Stimulated activated CD8-positive, alpha-beta memory T cell treated with anti-CD3 and anti-CD28 coated beads, Interleukin-4, amount 100 ng/mL, for 48 hours (primary cell): ENCODE data around the gene DCT.
A peak's percentile ranks its signal among the peaks of the same experiment; 100 is the strongest.

ENCODE experiments used
- DNase-seq: peaks from one replicate; pipeline ENCODE4 v3.0.0-alpha.2; 2020

DCT gene

DNA sequence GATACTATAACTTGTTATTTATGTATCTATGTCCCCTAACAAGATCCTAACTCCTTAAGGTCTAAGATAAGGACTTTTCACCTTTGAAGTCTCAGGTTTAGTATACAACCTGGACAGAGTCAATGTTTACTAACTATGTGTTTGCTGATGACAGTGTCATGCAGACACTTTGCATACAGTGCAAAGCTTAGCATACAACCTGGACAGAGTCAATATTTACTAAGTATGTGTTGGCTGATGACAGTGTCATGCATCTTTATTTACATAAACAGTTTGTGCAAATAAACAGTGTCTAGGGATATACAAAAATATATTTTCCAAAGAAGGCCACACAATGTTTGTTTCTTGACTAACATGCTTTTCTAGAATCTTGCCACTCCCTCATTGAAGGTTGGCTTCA is 34.7 kb downstream of the DCT start:
- no peak for DNase-seq

DNA sequence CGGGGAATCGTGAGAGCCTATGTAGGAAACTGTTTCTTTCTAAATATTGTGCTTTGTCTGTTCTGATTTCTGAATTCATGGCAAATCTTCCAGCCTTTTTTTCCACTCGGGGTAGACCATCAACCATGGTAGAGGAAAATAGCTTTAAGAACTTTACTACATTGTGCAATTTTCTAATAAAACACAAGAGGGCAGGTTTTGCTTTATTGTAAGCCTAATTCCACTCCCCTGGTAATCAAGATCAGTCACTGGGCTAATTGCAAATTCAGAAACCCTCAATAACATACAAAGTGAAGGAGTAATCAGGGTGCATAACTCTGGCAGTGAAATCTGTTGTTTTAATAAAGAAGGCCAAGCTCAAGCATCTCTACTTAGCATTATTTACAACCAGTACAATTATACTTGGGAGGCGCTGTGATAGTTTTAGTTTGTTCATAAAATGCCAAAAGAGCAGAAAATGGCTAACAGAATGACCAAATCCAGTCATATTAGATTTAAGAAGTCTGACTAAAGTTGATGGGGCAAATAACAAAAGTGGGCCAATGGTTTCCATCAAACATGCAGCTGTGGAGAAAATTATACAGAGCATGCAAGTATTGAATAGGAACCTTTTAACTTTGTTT is 43.8 kb downstream of the DCT start:
- no peak for DNase-seq

DNA sequence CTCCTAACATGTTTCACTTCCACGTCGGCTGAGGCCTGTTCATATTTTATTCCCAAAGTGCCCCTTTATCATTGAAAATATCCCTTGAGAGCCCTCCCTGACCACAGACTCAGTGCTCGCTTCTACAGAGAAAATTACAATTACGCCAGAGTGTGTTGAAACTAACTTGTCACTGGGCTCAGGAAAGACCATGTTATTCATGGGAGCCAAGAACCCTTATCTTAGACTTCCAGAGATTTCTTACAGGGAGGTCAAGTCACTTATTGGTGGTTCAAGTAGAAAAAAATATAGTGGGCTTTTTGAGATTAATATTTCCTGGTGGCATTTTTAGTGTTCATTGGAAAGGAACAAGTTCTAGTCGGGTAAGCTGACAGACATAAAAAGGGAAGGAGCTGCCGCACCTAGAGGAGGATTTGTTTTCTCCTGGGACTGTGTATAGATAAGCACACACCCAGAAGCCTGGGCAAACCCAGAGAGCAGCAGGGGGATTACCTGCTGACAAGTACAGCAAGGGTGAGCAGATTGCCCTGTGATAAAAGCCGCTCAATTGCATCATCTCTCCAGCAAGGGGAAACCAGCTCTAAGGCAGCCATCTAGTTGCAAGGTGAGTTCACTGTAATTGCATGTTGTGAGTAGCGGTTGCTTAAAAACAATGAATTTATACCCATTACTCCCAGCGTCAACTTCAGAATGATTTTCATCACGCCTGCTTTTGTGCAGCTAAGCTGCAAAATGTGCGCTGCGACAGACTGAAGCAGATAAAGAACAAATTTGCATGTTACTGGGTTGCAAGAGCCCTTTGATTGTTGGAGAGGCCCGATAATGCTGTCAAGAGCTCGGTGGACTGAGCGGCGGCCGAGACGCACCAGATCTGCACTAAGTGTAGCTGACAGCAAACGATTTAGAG is 46.2 kb downstream of the DCT start:
- DNase-seq, result peak; percentile 43

DNA sequence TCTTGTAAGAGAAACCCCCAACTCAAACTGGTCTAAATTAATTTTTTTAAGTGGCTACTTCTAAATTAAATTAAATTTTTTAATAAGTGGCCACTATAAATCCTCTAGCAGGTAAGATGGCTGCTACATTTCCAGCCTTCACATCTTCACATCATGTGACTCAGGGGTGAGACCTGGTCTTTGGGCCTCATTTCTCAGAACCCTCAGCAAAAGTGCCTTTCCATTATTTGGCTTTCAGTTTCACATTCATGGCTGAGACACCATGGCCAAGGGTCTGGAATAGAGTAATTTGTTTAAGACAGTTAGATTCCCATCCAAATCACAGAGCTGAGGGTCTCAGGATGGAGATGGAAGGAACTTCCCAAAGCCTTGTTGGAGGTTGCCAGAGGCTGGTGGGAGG is 47.5 kb downstream of the DCT start:
- DNase-seq, result no peak

DNA sequence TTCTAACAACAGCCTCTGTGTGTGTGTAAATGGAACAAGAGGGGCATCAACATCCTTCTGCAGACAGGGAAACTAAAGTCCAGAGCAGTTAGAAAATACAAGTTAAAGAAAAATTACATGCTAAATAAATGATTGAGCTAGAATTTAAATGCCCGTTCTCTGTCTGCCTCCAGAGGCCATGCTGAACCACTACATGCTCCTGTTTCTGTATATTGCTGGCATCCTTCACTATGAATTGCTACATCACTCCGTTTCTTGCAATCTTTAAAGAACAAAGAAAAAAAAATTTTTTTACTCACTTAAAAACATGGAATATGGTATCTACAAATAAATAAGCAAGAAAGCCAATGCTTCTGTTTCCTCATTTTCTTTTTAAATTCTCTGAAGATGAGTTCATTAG is 47.9 kb downstream of the DCT start:
- no peak for DNase-seq

DNA sequence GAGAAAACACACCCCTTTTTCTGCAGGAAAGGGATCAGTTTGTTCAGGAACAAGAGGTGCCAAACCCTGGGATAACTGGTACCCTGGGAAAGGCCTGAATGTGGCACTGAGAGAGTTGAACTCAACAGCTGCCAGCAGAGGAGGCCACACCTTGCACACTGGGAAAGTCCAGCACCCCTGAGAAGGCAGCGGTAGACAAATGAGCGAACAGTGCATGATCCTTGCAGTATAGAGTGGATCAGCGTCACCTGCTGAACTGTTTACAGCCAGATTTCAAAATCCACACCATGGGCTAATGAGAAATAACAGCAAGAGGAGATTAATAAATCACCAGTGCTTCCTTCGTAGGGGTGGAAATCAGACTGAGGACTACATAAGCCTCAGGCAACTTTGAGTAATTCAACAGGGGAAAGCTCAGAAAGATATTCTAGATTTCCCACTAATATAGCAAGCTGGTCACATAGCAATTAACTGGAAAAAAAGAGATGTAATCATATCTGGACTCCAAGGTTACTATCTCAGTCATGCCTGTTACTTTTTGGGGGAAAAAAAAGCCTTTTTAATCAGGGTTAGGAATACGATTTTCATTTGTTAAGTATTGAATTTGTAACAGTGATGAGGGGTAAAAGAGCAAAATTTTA is 52.0 kb downstream of the DCT start:
- no peak for DNase-seq

DNA sequence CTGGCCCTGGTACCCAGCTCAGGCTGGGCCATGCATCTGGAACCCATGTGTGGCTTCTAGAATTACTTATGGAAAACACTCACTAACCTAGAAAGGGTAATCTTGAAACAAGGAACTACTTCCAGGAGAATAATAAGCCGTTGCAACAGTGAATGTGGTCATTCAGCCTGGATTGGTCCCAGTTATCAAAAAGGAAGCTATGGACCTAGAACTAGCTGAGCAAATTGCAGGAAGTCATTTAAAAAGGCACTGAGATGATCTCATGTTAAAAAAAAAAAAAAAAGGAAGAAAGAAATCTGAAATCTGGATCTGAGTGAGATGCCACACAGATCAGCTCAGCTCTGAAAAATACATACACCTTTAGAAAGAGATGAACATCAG is 59.6 kb downstream of the DCT start:
- no peak for DNase-seq

DNA sequence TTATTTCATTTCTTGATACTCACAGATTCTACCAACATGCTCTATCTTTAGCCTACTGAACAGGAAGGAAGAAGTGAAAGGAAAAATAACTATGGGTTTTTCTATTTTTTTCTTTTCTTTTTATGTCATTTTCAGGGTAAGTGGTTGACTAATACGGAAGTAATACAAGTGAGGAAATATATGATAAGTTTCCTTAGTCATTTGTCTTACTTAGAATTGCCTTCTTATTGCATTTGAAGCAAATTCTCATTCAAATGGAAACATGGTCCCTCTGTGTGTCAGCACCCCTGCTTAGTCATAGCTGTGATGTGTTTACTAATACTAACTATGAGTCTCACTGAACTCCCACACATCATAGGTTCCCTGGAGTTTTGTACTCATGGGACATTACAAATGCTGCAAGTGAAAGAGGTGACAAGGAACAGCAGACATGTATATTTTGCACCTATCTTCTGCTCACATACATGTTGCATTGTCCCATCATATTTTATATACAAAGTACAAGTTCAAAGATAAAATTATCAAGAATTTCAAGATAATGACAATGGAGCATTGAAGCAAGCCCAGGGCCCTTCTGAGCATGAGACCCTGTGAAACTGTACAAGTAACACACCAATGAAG is 60.1 kb downstream of the DCT start:
- peak; percentile 34 for DNase-seq

DNA sequence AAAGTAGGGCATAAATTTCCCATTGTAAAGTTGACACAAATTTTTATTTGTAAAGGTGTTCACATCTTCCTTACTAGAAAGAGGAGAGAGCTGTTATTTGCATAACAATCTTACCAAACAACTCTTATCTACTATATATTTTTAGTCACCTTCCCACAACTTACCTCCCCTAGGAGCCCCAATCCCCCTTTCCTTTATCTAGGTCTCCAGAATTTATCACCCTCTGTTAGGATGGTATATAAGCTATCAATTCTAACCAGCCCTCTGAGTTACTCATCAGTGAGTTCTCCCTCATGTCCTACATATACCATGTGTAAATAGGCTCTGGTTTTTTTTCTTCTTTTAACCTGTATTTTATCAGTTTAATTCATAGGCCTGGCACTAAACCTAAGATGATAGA is 62.2 kb downstream of the DCT start:
- DNase-seq, result no peak

DNA sequence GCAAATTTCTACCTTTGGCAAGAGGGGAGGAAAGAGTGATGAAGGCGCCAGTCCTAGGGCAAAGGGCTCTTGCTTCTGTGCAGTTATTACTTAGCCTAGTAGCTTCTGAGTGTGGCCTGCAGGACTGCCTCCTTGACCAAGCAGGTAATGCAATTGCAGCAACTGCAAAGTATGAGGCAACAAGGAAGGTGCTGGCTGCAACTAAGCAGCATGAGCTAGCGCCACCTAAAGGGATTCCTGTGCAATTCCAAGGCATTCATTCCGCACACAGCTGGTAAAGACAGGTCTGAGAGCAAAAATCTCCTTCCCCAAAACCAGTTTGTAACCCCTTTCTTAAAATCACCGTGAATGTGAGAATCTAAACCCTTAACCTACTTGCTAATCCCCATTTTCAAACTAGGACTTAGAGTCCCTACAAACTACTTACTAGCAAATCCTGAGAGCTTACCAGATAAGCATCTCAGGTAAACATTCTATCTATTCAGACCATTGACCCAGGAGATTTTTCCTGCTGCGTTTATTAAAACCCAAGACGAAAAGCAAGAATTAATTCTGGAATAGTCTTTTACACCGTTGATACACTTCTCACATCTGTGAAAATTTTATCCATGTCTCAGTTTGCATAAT is 62.9 kb downstream of the DCT start:
- no peak for DNase-seq

DNA sequence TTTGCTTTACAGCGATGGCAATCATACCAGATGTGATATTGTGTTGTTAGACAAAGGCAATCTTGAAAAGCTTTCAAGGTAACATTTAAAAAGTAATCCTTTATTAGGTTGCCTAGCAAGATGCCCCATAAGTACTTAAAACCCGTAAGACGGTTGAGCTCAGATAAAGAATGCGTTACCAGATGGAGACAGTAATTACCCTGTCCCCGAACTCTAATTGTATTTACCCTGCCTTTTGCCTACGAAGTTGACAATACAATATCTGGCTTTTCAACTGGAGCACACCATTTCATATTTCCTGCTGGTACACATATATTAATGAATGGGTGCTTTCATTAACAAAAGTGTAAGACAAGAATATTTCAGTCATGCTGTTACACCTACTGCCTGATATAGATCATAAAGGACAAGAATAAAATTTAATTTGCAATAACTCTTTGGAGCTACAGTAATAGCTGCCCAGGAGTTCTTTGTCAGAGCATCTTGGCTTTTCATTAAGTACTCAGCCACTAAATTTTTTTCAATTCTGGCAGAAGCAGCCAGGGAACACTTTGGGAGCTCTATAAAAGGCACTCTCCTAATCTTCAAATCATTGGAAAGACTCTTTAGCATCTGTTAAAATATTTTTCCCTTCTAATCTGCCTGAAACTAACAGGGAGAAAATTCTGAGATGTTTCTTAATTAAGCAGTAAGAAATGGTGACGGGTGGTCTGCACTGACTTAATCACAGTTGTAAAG is 63.8 kb downstream of the DCT start:
- no peak for DNase-seq

DNA sequence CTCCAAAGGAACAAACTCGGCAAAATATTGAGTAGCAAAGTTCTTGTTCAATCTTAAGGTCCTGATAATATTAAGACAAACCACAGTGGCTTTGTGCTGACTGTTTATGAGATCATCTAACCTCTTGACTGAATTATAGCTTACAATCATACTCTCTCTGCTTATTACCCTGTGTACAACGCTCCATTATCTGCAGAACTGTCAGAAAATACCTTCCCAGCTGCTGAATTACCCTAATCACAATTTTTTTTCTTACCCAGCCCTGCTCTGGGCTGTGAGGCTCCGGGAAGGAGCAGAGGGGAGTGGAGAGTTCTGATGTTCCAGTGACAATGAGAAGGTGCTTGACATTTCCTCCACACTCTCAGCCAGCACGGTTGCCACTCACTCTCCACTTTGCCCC is 64.8 kb downstream of the DCT start:
- DNase-seq, result no peak

DNA sequence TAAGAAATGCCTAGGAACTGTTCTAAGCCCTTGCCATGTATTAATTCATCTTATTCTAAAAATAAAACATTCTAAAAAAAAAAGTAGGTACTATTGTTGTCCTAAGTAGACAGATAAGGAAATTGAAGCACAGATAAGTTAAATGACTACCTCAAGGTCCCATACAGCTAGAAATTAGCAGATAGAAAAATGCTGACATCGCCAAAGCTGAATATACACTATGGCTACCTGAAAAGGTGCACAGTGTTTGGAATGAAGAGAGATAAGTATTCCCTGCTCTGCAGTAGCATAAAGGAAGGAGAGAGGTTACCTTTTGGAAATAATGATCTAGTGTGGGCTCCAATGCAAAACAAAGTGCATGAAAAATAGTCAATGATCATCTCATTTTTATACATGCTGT is 65.3 kb downstream of the DCT start:
- DNase-seq, result no peak

DNA sequence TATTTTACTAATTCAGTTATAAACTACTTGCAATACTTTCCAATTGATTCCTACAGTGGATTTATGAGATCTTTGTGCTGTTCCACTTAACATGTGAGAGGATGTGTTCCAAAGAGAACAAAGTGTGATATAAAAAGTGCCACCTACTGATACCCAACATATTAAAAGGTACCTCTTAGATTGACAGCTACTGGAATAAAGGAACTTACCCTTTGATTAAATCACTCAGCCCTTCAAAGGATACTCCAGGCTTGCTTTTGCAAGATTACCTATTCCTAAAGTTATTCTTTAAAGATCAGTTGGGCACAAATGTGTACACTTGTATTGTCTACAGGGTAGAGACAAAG is 65.9 kb downstream of the DCT start:
- no peak for DNase-seq

DNA sequence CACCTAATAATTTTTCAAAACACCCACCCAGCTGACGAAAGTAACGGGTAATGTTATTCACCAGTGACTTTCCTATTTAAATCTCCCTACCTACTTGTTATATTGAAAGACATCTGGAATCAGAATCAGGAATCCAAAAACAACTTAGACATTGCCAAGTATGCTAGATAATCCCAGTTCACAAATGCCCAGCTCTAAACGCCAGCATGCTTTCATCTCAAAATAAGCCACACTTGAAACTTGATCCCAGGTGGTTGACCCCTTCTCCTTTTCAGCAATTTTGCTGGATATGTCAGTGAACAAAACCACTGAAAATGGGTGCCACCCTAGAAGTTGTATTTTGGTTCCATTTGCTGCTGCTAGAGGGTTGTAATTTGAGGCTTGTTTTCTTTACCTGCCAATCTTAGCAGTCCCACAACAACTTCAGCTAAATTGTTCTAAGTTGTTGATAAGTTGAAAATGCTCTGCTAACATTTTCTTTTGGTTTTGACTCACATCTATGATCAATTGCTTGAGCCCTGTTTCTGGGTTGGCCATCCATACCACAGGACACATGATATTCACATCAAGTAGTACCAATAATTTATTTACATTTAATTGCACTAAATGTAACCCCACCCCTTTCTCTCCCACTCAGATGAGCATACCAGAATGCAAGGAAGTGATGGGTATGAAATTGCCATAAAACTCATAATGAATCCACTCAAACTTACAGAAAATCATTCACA is 66.4 kb downstream of the DCT start:
- DNase-seq, result no peak

DNA sequence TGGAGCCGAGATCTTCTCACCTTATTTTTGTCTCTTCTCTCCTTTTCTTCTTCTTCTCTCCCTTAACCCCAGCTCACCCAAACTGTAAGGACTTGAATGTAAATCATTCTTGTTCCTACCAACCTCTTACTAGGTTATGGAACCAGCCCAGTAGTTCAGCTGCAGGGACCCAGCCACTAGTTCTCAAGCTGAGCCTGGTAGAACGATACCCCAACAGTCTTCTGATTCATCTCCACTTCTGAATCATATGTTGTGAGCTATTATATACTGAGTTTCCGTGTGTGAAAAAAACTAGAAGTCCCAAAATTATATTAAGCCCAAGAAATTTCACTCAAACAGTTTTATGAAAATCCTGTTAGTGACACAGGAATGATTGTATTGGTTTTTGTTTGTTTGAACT is 67.7 kb downstream of the DCT start:
- no peak for DNase-seq

DNA sequence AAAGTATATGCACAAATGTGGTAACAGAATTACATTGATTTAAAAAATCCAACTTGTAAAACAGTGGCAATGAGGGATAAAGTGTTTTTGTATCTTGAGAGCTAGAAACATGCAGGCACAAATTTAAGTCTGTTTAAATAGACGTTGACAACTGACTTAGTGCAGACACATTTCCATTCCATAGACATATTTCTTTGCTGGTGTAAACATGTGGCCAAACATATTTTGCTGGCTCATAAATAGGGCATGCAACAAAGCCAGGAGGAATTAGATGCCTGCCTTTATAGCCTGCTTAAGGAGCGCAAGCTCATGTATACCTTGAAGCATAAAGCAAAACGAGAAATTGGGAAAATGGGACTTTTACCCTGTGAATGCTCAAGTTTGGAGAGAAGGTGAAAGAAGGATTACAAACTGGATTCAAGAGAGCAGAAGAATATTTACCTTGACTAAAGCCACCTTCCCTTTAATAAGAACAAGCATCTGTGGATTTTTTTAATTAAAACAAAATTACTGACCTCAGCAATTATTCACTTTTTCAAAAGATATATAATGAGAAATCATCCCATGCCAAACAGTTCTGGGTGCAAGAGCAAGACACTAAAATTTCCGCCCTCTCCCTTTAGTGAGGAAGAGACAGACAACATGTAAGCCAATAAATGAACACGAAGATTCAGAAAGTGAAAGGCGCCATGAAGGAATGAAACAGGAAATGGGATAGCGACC is 71.0 kb downstream of the DCT start:
- no peak for DNase-seq

DNA sequence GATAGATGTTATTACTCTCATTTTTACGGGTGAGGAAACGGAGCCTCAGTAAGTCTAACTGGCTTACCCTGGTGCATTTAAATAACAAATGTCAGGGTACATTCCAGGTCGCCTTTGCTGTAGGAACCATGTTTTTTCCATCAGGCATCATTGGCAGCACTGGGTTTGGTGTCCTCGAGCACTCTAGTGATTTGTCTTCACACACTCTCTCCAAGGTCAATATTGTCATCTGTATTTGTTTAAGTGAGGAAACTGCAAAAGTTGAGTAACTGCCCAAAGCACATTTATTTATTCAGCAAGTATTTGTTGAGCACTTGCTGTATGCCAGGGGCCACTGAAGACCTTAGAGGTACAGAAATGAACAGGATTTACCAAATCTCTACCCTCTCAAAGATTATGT is 78.6 kb downstream of the DCT start:
- DNase-seq, result no peak

DNA sequence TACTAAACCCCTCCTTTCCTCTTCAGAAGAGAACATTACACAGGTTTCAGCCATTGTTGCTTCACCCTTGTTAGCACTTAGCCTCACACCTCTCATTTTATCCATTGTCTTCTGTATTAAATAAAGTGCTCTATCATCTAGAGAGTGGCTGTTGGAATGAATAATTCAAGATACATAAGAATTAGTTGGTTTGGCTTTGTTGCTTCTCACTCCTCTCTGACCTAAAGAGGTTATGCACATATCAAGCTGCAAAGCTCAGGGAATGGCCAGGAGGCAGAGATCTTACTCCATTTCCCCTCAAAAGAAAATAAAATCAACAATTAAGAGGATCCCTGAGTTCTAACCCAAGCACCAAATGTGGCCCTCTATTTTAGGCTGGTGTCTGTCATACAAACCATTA is 79.7 kb downstream of the DCT start:
- DNase-seq, result no peak

DNA sequence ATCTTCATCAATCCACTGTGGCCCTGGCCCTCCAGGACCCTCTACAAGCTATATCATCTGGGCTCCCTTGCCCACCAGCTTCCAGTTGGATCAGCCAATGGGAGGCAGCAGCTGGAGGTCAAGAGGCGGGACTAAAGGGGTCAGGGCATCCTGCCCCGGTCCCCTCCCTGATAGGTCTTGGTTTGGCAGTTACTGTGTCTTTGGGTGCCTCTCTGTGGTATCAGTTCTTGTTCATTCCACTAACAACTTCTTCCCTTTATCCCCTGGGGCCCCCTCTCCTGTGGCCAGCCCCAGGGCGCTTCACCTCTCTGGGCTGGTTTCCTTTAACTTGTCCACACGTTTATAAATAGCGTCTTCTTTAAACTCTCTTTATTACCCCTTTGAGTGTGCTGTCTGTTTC is 83.6 kb downstream of the DCT start:
- no peak for DNase-seq

DNA sequence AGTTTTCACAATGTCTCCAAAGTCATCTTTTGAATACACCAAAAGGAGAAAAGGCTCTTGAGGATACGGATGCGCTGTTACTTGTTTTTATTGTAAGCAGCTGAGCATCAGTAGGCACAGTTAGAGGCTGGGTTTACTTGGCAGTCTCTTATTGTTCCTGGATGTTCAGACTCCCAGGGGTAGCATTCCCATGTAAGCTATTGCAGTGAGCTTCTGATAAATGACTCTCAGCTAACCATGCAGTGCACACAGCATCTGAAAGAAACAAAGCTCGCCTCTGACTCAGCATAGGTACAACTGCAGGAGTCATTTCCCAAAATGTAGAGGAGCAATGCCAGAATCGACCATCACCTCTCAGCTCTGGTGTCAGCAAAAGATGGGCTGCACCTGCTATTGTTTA is 84.8 kb downstream of the DCT start:
- DNase-seq, result no peak
